SK-N-MC (cell line): ENCODE results near the gene SLC39A8.

ENCODE experiments used
- DNase-seq: peaks from one replicate; pipeline ENCODE4 v3.0.0-alpha.2; 2011; ENCODE audit warnings: low read depth, low spot score
- H3K27ac ChIP-seq: fragments of 200-600 bp; sonication (generic); 2 replicates; pipeline ENCODE4 v1.5.1; 2016; ENCODE audit warnings: mixed run types
- H3K36me3 ChIP-seq: fragments of 200-600 bp; sonication (generic); 2 replicates; pipeline ENCODE4 v1.6.1; 2017; ENCODE audit warnings: antibody characterized with exemption, low read length, mixed read lengths; ENCODE audit not compliant: insufficient read depth
- H3K4me3 ChIP-seq: fragments of 200-600 bp; sonication (generic); 2 replicates; pipeline ENCODE4 v1.5.1; 2016
- H3K9ac ChIP-seq: fragments of 200-600 bp; sonication (generic); 2 replicates; pipeline ENCODE4 v1.8.0; 2017; ENCODE audit warnings: mixed run types, mixed read lengths; ENCODE audit not compliant: insufficient read length
- H3K9me3 ChIP-seq: fragments of 200-600 bp; sonication (generic); 2 replicates; pipeline ENCODE4 v1.6.1; 2017; ENCODE audit warnings: low read depth, mild to moderate bottlenecking, antibody characterized with exemption, low read length, moderate library complexity, mixed read lengths
- EZH2 ChIP-seq: fragments of 200-600 bp; sonication (generic); IDR thresholded peaks from one replicate; pipeline ENCODE4 v1.6.1; 2017; ENCODE audit warnings: antibody characterized with exemption
- FOXP2 ChIP-seq: optimal IDR thresholded peaks from 2 replicates; pipeline ENCODE3; 2011; ENCODE audit warnings: mild to moderate bottlenecking, moderate library complexity; ENCODE audit not compliant: insufficient read depth; ENCODE audit errors: extremely low read length, control extremely low read depth
- POLR2AphosphoS5 ChIP-seq: IDR thresholded peaks from 2 replicates; pipeline ENCODE4 v1.6.1; 2012; ENCODE audit warnings: mild to moderate bottlenecking, low read depth, low read length, borderline replicate concordance

Gene SLC39A8

DNA sequence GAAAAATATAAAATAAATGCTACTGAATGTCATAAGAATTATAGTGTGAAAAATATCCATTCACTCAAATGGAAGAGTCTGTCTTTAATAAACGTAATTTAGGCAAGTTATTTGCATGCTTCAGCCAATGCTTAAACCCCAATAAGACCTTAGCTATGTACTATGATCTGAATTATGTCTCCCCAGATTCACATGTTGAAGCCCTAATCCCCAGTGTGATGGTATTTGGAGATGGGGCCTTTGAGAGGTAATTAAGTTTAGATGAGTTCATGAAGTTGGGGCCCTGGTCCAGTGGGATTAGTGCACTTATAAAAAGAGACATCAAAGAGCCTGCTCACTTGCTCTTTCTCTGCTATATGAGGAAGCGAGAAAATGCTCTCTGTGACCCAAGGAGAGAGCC, 28.7 kb downstream of the SLC39A8 start:
- TF ChIP-seq EZH2 (no peak), FOXP2 (no peak)
- no peaks in the 10 kb centered on the region for H3K36me3 ChIP-seq
- H3K9me3 ChIP-seq, result no peaks in the 10 kb centered on the region
- H3K9ac ChIP-seq, result no peak overlapping the region
- H3K27ac ChIP-seq, result no peak overlapping the region
- H3K4me3 ChIP-seq, result no peak overlapping the region
- DNase-seq, result no peak

DNA sequence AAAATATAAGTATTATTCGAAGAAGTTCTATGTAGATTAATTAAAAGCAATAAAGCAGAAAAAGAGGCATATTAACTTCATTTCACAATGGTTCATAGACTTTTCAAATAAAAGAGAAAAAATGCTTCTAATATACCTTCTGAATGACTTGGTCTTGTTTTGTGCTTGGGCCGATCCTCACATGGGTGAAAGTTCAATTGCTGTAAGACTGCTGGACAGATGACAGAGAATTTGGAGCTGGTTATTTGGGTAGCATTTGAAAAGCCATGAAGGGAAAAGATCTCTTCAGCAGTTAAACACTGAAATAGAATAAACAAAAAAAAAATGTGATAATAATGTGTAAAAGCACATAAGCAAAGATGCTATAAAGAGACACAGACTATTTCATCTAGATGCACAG, 29.8 kb downstream of the SLC39A8 start:
- Histone ChIP-seq H3K4me3 (no peak overlapping the region), H3K36me3 (no peaks in the 10 kb centered on the region), H3K9ac (no peak overlapping the region), H3K27ac (no peak overlapping the region), H3K9me3 (no peaks in the 10 kb centered on the region)
- no peak for DNase-seq
- TF ChIP-seq POLR2AphosphoS5, result no peak
- no peak for TF ChIP-seq FOXP2
- no peak for TF ChIP-seq EZH2

DNA sequence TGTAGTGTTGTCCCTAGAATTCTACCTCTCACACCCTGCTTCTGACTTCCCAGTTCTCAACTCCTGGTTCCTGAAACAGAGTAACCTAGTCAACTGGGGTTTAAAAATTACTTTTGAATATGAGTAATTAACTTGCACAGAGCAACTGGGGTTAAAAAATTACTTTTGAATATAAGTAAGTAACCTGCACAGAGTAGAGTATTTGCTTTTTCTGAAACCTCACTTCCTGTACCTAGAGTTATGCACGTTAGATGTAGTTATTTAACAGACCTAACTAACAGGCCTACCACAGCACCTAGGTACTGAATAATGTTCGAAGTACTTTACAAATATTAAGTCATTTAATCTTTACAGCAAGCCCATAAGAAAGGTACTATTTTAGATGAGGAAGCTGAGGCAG, 32.9 kb downstream of the SLC39A8 start:
- Histone ChIP-seq H3K4me3 (no peak overlapping the region), H3K27ac (no peak overlapping the region), H3K9ac (no peak overlapping the region), H3K36me3 (no peaks in the 10 kb centered on the region), H3K9me3 (no peaks in the 10 kb centered on the region)
- no peak for DNase-seq
- no peak for TF ChIP-seq POLR2AphosphoS5

DNA sequence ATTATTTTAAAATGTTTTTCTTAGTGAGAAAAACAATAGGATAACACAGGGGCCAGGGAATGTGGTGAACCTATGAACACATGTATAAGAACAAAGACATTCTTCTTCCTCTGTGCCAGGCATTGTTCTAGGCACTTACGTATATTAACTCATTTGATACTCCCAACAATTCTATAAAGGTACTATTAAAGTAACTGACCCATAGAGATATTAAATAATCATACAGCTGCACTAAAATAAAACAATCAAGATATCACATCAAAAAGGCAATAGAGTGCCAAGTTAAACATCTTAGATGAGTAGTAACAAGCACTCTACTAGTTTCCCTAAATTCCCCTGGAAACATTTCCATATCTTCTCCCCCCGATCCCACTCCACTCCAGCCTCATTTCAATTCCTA, 33.4 kb downstream of the SLC39A8 start:
- Histone ChIP-seq H3K9me3 (no peaks in the 10 kb centered on the region), H3K27ac (no peak overlapping the region), H3K4me3 (no peak overlapping the region), H3K36me3 (no peaks in the 10 kb centered on the region), H3K9ac (no peak overlapping the region)
- no peak for DNase-seq
- TF ChIP-seq EZH2, result no peak
- no peak for TF ChIP-seq POLR2AphosphoS5
- no peak for TF ChIP-seq FOXP2

DNA sequence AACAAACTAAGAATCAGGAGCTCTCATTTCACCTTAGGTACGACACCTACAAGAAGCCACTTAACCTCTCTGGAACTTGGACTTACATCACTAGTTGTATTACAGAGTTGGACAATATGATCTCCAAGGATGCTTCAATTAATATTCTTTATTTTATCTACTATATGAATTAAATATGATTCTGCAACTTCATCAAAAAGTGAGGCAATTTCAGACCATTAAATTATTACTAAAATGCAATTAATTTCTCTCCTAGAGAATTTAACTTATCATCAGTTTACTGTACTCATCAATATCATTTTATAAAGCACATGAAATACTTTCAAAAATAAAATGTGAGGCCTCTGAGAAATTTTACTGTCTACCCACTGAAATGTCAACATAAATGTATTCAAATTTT, 33.9 kb downstream of the SLC39A8 start:
- TF ChIP-seq FOXP2 (no peak), POLR2AphosphoS5 (no peak), EZH2 (no peak)
- Histone ChIP-seq H3K9me3 (no peaks in the 10 kb centered on the region), H3K9ac (no peak overlapping the region), H3K4me3 (no peak overlapping the region), H3K36me3 (no peaks in the 10 kb centered on the region), H3K27ac (no peak overlapping the region)
- no peak for DNase-seq

DNA sequence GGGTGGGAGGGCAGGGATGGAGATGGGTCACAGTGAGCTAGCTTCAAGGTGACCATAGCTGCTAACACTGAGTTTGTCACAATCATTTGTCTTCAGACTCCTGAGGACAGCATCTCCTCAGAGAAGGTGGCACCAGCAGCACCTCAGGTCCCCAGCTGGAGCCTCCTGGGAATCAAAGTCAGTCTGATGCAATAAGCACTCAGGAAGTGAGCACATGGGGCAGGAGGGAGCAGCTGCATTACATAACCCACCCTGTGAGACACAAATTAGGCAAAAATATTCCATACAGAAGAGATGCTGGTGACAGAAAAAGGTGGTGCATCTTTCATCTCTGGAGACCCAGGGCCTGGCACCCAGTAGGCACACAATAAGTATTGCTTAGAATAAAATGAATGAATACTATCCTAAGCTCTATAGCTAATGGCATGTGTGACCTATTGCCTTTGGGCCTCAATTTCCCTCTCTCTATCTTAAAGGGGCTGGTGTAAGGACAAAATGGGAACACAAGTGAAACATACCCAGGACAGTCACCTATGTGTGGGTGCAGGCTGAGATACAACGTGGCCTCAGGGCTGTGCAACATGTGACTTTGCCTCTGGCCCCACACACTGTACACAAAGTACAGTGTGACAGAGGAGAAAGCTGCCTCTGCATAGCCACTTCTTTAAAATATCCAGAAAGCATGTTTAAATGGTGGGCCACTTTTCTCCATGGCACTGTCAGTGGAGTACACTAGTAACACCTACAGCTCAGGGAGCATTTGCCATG, 37.1 kb downstream of the SLC39A8 start:
- Histone ChIP-seq H3K9me3 (no peaks in the 10 kb centered on the region; the same call in 1 of the 2 replicates), H3K36me3 (no peaks in the 10 kb centered on the region), H3K4me3 (no peak overlapping the region), H3K9ac (no peak overlapping the region), H3K27ac (no peak overlapping the region)
- no peak for DNase-seq
- no peak for TF ChIP-seq POLR2AphosphoS5
- no peak for TF ChIP-seq FOXP2
- no peak for TF ChIP-seq EZH2

DNA sequence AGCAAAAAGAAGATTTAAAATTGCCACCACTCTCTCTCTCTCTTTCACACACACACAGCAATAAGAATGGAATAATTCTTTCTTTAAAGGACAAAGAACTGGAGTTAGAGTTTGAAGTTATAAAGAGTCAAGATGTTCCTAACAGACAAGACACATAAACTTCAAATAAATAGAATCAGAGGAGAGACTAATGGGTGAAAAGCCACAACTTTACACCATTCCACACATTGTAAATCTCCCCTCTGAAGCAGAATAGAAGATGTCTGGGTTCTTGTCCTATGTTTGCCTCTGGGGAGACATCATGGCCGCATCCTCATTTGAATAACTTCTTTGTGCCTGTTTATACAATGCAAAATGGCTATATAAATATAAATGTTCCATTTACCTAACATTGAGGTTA, 39.6 kb downstream of the SLC39A8 start:
- DNase-seq, result no peak
- H3K27ac ChIP-seq, result no peak overlapping the region
- no peak for TF ChIP-seq EZH2
- TF ChIP-seq POLR2AphosphoS5, result no peak
- TF ChIP-seq FOXP2, result no peak
- no peaks in the 10 kb centered on the region; the same call in 1 of the 2 replicates for H3K9me3 ChIP-seq
- no peaks in the 10 kb centered on the region for H3K36me3 ChIP-seq
- no peak overlapping the region for H3K9ac ChIP-seq
- H3K4me3 ChIP-seq, result no peak overlapping the region

DNA sequence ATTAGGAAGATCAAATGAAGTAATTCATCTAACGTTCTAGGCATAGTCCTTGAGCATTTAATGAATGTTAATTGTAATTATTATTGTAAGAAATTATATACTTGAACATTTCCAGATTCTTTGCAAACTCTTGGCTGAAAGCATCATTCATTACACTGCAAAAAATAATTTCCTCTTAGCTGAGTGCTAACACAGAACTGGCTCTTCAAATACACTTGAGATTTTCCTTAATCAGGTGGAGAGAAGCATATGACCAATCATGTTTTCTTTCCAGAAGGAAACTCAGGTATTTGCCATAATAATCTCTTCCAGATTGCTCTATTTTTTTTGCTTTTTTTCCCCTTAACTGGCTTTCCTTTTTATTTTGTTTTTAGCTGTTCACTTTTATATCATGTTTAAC, 42.5 kb downstream of the SLC39A8 start:
- no peaks in the 10 kb centered on the region for H3K36me3 ChIP-seq
- no peak overlapping the region for H3K4me3 ChIP-seq
- no peaks in the 10 kb centered on the region; the same call in 1 of the 2 replicates for H3K9me3 ChIP-seq
- H3K9ac ChIP-seq, result no peak overlapping the region
- DNase-seq, result no peak
- no peak for TF ChIP-seq EZH2
- no peak for TF ChIP-seq FOXP2
- no peak overlapping the region for H3K27ac ChIP-seq

DNA sequence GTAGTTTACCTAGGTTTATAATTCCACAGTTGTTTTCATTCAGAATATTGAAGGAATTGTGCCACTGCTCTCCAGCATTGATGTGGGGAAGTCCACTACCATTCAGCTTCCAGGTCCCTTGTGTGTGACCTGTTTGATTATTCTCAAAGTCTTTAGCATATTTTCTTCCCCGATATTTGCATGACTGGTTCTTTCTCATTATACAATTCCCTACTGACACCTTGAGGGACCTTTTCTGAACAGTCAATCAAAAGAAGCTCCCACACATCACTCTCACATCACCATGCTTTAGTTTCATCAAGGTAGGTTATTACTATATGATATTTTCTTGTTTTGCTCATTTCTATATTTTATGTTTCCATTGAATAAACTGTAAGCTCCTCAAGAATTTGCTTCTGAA, 44.1 kb downstream of the SLC39A8 start:
- Histone ChIP-seq H3K36me3 (no peaks in the 10 kb centered on the region; the same call in 1 of the 2 replicates), H3K9me3 (no peaks in the 10 kb centered on the region; the same call in 1 of the 2 replicates), H3K27ac (no peak overlapping the region), H3K9ac (no peak overlapping the region), H3K4me3 (no peak overlapping the region)
- no peak for DNase-seq
- TF ChIP-seq EZH2 (no peak), FOXP2 (no peak), POLR2AphosphoS5 (no peak)
